Stimulated activated CD4-positive, alpha-beta T cell treated with anti-CD3 and anti-CD28 coated beads, TNF-alpha, amount 100 ng/mL, for 24 hours (primary cell): Measurements from ENCODE around the gene ENC1.

ENCODE experiments used
- DNase-seq, 3 experiments: peaks; one replicate each; pipeline ENCODE4 v3.0.0-alpha.2; 2020; ENCODE audit warnings: low read depth in 3 of 3

The ENC1 gene

DNA sequence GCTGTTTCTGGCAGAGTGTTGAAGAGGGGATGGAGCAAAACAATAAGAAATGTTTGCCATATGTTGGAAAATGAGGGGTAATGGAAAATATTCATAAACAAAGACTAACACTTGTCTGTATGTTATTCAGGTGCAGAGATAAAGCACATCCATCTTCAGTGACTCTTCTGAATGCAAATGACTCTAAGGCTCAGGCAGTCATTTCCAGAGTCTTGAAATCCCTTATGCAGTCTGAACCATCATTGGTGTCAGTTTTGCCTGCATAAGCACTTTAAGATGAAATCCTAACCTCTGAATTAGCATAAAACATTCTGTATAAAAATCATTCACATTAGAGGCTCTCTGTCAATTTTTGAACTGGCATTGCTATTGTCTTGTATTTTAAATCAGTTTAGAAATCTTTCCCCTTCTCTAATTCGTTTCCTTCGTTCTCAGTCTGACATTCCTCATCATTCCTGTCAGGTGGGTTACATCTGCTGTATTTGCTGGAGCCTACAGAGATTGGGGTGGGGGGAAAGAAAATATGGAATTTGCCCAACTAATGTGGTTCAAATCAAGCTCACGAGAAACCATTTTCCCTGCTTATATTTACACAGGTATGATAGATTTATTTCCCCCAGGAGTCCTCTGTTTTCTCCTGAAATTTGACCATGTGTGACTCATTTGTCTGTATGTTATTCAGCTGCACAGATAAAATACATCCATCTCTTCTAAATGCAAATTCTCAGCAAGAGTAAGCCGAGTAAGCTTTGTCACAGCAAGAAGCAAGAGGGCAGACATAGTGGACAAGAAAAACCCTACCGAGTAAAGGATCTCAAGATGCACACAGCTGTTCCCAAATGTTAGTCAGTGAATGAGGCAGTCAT is 31.6 kb downstream of the ENC1 start:
- DNase-seq: no peak

DNA sequence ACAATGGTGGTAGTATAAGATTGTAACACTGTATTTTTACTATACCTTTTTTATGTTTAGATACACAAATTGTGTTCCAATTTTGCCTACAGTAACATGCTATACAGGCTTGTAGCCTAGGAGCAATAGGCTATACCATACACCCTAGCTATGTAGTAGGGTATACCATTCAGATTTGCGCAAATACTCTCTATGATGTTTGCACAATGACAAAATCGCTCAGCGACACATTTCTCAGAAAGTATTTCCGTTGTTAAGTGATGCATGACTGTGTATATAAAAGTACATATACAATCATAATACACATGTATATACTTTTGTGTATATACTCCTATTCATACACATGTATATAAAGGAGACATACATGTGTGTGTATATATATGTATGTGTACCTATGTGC is 34.8 kb downstream of the ENC1 start:
- no peak for DNase-seq

DNA sequence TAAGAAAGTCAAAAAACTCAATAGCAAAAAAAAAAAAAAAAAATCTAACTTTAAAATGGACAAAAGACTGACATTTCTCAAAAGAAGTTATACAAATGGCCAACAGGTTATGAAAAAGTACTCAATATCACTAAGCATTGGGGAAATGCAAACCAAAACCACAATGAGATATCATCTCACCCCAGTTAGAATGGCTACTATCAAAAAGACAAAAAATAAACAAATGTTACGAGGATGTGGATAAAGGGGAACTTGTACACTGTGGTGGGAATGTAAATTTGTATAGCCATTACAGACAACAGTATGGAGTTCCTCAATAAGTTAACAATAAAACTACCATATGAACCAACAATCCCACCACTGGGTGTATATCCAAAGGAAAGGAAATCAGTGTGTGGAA is 37.2 kb downstream of the ENC1 start:
- DNase-seq: no peak

GRCh38 chr5:74599148-74599547 is 41.4 kb downstream of the ENC1 start:
- DNase-seq: no peak

- DNase-seq: no peak
These were observed 41.8 kb downstream of the ENC1 start for GRCh38 chr5:74598731-74599130.

- DNase-seq: no peak
These were observed 43.6 kb downstream of the ENC1 start for GRCh38 chr5:74596927-74597326.

- no peak for DNase-seq
These were observed 45.2 kb downstream of the ENC1 start for GRCh38 chr5:74595143-74595925.

DNA sequence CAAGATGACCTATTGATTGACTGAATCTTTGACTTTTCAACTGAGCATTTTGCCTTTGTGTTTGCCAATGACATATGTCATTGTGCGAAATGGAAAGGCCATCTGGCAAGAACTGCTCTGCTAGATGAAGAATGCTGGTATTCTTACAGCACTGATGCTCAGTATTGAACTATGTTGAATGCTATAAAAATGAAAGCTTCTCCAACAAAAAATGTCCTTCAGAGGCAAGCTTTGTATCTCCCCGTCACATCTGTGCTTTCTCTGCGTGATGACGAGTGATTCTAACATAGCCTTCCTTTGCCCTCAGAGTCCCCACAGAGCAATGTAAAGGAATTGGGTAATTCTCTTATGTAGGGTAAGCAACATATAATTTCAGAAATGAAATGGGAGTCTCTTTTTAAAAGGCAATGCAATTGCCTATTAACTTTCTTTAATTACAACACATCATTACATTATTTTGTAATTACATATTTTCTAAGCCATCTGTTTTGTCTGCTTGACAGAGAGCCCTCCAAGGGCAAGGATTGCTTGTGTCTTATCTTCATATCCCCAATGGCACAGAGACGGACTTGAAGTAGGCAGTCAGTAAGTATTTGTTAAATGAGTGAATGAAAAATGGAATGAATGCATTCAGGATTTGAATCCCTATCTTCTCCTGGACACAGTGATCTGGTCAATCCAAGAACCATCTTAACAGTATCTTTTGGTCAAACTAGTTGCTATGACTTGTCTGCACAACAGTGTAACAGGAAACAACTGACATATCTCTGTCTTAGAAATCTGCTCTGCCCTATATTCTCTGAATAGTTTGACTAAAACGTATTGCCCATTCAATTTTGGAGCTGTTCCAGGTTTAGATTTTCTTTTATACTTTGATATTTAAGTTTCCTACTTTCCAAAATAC is 46.1 kb downstream of the ENC1 start:
- no peak for DNase-seq

GRCh38 chr5:74589204-74590056 is 51.1 kb downstream of the ENC1 start:
- no peak for DNase-seq

DNA sequence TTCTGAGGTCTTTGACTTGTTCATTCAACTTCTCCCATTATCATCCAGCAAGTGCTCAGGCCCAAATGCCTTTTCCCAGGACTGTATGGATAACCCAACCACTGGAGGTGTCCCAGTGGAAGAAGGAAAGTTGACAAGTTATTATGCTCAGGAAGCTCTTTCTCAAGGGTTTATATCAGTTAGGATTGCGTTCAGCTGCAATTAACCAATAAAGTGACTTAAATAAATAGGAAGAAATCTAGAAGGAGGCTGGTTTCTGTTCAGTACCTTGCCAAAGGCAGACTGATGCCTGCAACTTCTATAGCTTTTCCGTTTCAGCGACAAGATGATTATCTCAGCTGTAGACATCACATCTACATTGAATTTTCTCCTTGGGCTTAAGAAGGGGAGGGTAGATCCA is 52.1 kb downstream of the ENC1 start:
- no peak for DNase-seq

DNA sequence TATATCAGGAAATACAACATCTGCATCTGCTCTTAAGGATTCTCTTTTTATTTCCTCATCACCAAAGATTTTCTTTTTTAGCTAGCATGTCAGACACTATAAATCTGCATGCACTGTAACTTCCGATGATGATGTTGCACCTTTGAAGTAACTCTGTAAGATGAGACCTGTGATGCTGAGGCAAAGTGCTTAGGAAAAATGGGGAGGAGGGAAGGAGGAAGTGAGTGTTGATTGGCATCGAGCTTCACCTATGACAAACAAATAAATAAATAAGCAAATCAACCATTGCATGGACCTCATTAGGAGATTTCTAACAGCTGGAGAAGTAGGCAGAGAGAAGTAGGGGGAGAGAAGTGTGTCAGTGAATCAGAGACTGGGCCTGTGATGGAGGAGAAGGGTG is 52.6 kb downstream of the ENC1 start:
- no peak for DNase-seq

- DNase-seq: no peak
These were observed 53.2 kb downstream of the ENC1 start for GRCh38 chr5:74587300-74587699.

DNA sequence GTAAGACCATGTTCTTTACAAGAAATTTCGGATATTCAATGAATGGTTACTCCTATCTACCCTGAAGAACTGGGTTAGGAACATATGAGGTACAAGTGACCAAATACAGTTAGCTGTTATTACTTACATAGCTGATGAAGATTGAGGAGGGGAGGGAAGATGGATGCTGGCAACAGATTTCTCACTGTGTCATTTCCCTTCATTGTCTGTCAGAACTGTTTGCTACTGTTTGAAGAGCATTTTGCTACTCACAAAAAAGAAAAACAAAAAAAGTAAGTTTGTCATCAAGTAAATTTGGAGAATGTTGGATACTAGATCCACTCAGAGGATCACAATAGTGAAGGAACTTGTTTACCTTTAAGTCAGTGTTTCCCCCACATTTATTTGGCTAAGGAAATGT is 53.7 kb downstream of the ENC1 start:
- no peak for DNase-seq

- DNase-seq: no peak
These were observed 57.7 kb downstream of the ENC1 start for GRCh38 chr5:74582853-74583252.

GRCh38 chr5:74581988-74582365 is 58.6 kb downstream of the ENC1 start:
- DNase-seq: no peak

- no peak for DNase-seq
These were observed 59.8 kb downstream of the ENC1 start for GRCh38 chr5:74580729-74581109.

DNA sequence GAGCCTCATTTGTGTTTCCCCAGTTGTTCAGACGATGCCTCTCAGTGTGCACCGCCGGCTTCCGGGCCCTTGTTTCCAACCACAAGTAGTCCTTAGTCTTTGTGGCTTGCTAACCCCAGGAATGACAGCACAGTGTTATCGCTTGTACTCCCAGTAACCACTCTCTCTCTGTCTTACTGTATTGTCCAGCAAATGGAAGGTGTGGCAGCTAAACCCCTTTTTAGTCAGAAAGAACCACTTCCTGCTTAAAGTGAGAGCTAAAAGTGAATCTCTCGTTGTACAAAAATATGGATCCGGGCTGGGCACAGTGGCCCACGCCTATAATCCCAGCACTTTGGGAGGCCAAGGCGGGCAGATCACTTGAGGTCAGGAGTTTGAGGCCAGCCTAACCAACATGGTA is 61.3 kb downstream of the ENC1 start:
- peak; percentile 12 to 66 (median 43) for DNase-seq

- no peak for DNase-seq
These were observed 62.0 kb downstream of the ENC1 start for GRCh38 chr5:74578356-74579044.
